H1 (cell line): ENCODE data around the gene FAM177A1. TPM values are rescaled to one million over a fixed set of nuclear protein-coding genes. Genes with fewer than 3 reads are reported as not detected.

Experiments used
- ASH2L ChIP-seq: fragments of 200-600, 300-600 bp; sonication (generic); IDR thresholded peaks from one replicate; pipeline ENCODE4 v1.7.1; 2017; ENCODE audit warnings: low read length
- EGR1 ChIP-seq: IDR thresholded peaks from 2 replicates; pipeline ENCODE4 v1.6.1; 2011; ENCODE audit warnings: low read depth, low read length, borderline replicate concordance
- NANOG ChIP-seq: IDR thresholded peaks from 2 replicates; pipeline ENCODE4 v1.6.1; 2011; ENCODE audit warnings: low read length, low read depth, mild to moderate bottlenecking, inconsistent platforms; ENCODE audit not compliant: insufficient read depth, poor library complexity, severe bottlenecking
- polyA plus RNA-seq, 7 experiments: library from polyadenylated mRNA; depleted of rRNA in 3 of 7; stranded (reverse) in 5 of 7; unstranded in 2 of 7; fragments of >200 nt in 5 of 7; fragments of 200-250 nt in 2 of 7; gene quantifications; 1 replicate in 5 of 7; 2 replicates in 1 of 7; 4 replicates in 1 of 7; pipeline versions ENCODE4 v1.2.1 to v1.2.3, GENCODE V29; 2011 to 2013; ENCODE audit warnings: missing spikeins in 2 of 7, mixed read lengths in 2 of 7
- total RNA-seq: library from RNA; stranded (reverse); fragmentation: NEBNext Ultra II Directional; extraction: Animal tissue kit (Norgen Biotek cat#: 25700); gene quantifications from 2 replicates; pipeline ENCODE4 v1.2.1, GENCODE V29; 2021
- TF ChIP-seq, protein P1 (sequence below): fragments of 300-600 bp; sonication (generic); IDR thresholded peaks from 2 replicates; pipeline ENCODE4 v1.7.1; 2012; ENCODE audit warnings: low read length, moderate library complexity, mild to moderate bottlenecking, inconsistent platforms; ENCODE audit not compliant: insufficient replicate concordance
- TF ChIP-seq, protein P2 (sequence below): IDR thresholded peaks from 2 replicates; pipeline ENCODE4 v1.6.1; 2011; ENCODE audit warnings: low read length, improper control_type of control experiment
- TF ChIP-seq, protein P3 (sequence below): IDR thresholded peaks from 2 replicates; pipeline ENCODE4 v1.6.1; 2012; ENCODE audit warnings: inconsistent platforms

FAM177A1 gene
- total and polyA plus RNA-seq, 2 of the 8 experiments (the other 6 are each of a cell fraction or from before 2014, with no cell fraction given): 11.3 to 34.0 TPM

DNA sequence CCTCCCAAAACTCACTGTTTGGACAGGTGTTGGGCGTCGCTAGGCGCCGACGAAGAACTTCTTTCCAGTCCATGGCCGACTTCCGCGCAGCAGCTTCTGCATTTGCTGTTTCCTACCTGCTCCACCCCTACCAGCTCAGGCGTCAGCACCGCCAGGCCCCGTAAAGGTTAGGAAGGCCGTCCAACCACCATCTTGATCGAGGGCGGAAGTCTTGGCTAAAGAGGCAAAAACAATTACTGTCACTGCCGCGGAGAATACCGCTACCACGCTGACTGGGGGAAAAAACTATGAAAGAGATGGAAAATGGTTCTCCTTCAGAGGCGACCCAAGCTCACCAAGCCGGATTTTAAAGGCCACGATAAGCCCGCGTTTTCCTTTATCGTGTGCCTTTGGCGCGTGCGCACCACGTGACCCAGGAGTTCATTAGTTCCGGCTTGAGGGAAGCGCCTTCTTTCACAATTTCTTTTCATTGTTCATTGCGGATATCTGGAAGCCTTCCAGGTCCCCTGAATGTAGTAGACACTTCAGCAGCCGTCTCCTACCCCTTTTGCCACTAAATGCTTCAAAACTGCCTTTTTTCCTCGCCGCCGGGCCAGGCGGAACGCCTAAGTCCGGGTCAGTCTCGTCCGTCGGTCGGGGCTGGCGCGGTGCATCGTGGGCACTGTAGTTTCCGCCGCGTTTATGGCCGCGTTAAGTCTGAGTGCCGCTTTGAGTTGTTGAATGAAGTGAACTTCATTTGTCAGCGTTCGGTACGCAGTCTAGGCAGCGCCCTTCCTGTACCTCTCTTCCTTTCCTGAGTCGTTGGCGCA is 76.0 kb downstream of the FAM177A1 start, which contains the start of the genes PPP2R3C and PRORP (continued):
- TF ChIP-seq, protein P1, sequence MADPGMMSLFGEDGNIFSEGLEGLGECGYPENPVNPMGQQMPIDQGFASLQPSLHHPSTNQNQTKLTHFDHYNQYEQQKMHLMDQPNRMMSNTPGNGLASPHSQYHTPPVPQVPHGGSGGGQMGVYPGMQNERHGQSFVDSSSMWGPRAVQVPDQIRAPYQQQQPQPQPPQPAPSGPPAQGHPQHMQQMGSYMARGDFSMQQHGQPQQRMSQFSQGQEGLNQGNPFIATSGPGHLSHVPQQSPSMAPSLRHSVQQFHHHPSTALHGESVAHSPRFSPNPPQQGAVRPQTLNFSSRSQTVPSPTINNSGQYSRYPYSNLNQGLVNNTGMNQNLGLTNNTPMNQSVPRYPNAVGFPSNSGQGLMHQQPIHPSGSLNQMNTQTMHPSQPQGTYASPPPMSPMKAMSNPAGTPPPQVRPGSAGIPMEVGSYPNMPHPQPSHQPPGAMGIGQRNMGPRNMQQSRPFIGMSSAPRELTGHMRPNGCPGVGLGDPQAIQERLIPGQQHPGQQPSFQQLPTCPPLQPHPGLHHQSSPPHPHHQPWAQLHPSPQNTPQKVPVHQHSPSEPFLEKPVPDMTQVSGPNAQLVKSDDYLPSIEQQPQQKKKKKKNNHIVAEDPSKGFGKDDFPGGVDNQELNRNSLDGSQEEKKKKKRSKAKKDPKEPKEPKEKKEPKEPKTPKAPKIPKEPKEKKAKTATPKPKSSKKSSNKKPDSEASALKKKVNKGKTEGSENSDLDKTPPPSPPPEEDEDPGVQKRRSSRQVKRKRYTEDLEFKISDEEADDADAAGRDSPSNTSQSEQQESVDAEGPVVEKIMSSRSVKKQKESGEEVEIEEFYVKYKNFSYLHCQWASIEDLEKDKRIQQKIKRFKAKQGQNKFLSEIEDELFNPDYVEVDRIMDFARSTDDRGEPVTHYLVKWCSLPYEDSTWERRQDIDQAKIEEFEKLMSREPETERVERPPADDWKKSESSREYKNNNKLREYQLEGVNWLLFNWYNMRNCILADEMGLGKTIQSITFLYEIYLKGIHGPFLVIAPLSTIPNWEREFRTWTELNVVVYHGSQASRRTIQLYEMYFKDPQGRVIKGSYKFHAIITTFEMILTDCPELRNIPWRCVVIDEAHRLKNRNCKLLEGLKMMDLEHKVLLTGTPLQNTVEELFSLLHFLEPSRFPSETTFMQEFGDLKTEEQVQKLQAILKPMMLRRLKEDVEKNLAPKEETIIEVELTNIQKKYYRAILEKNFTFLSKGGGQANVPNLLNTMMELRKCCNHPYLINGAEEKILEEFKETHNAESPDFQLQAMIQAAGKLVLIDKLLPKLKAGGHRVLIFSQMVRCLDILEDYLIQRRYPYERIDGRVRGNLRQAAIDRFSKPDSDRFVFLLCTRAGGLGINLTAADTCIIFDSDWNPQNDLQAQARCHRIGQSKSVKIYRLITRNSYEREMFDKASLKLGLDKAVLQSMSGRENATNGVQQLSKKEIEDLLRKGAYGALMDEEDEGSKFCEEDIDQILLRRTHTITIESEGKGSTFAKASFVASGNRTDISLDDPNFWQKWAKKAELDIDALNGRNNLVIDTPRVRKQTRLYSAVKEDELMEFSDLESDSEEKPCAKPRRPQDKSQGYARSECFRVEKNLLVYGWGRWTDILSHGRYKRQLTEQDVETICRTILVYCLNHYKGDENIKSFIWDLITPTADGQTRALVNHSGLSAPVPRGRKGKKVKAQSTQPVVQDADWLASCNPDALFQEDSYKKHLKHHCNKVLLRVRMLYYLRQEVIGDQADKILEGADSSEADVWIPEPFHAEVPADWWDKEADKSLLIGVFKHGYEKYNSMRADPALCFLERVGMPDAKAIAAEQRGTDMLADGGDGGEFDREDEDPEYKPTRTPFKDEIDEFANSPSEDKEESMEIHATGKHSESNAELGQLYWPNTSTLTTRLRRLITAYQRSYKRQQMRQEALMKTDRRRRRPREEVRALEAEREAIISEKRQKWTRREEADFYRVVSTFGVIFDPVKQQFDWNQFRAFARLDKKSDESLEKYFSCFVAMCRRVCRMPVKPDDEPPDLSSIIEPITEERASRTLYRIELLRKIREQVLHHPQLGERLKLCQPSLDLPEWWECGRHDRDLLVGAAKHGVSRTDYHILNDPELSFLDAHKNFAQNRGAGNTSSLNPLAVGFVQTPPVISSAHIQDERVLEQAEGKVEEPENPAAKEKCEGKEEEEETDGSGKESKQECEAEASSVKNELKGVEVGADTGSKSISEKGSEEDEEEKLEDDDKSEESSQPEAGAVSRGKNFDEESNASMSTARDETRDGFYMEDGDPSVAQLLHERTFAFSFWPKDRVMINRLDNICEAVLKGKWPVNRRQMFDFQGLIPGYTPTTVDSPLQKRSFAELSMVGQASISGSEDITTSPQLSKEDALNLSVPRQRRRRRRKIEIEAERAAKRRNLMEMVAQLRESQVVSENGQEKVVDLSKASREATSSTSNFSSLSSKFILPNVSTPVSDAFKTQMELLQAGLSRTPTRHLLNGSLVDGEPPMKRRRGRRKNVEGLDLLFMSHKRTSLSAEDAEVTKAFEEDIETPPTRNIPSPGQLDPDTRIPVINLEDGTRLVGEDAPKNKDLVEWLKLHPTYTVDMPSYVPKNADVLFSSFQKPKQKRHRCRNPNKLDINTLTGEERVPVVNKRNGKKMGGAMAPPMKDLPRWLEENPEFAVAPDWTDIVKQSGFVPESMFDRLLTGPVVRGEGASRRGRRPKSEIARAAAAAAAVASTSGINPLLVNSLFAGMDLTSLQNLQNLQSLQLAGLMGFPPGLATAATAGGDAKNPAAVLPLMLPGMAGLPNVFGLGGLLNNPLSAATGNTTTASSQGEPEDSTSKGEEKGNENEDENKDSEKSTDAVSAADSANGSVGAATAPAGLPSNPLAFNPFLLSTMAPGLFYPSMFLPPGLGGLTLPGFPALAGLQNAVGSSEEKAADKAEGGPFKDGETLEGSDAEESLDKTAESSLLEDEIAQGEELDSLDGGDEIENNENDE: no peak
- 0 out of 2 replicates have a peak, but pooled peaks have one; percentile 34 for TF ChIP-seq EGR1
- TF ChIP-seq, protein P2, sequence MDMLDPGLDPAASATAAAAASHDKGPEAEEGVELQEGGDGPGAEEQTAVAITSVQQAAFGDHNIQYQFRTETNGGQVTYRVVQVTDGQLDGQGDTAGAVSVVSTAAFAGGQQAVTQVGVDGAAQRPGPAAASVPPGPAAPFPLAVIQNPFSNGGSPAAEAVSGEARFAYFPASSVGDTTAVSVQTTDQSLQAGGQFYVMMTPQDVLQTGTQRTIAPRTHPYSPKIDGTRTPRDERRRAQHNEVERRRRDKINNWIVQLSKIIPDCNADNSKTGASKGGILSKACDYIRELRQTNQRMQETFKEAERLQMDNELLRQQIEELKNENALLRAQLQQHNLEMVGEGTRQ: peak; percentile 90
- TF ChIP-seq NANOG: peak; percentile 32
- TF ChIP-seq, protein P3, sequence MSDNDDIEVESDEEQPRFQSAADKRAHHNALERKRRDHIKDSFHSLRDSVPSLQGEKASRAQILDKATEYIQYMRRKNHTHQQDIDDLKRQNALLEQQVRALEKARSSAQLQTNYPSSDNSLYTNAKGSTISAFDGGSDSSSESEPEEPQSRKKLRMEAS: peak; percentile 97
- peak; percentile 94 for TF ChIP-seq ASH2L
